ENCODE results near the gene ZNF689.

ZNF689 gene

GRCh38 chr16:30562021-30562420 is 48.2 kb downstream of the ZNF689 start:
- no peak for DNase-seq (ENCODE audit: low read depth)

- DNase-seq (ENCODE audit: low read depth), result no peak
Measured at GRCh38 chr16:30561089-30561816, 48.9 kb downstream of the ZNF689 start.

GRCh38 chr16:30559690-30560089 is 50.5 kb downstream of the ZNF689 start:
- DNase-seq (ENCODE audit: low read depth), result no peak

- no peak for DNase-seq (ENCODE audit: low read depth)
Measured at GRCh38 chr16:30558789-30559377, 51.3 kb downstream of the ZNF689 start.

GRCh38 chr16:30557957-30558788 is 52.0 kb downstream of the ZNF689 start, which contains the start of gene ZNF764:
Gene ZNF764 (minus strand): TSS chr16:30558374. CDS start chr16:30558182, 192 bp downstream.
- DNase-seq (ENCODE audit: low read depth), result peak; percentile 74

GRCh38 chr16:30557707-30557956 is 52.6 kb downstream of the ZNF689 start:
- no peak for DNase-seq (ENCODE audit: low read depth)

GRCh38 chr16:30556125-30556473 is 54.1 kb downstream of the ZNF689 start:
- no peak for DNase-seq (ENCODE audit: low read depth)

- no peak for DNase-seq (ENCODE audit: low read depth)
Measured at GRCh38 chr16:30555315-30556124, 54.7 kb downstream of the ZNF689 start.

- DNase-seq (ENCODE audit: low read depth), result no peak
Measured at GRCh38 chr16:30554557-30555314, 55.5 kb downstream of the ZNF689 start.

GRCh38 chr16:30553393-30553899 is 56.7 kb downstream of the ZNF689 start:
- DNase-seq (ENCODE audit: low read depth), result no peak

GRCh38 chr16:30552956-30553355 is 57.2 kb downstream of the ZNF689 start:
- no peak for DNase-seq (ENCODE audit: low read depth)
